PFSK-1 (cell line): ENCODE results near the gene PARVB.

ENCODE experiments used
- POLR2AphosphoS5 ChIP-seq: IDR thresholded peaks from 2 replicates; pipeline ENCODE4 v1.6.1; 2012; ENCODE audit warnings: low read depth, mild to moderate bottlenecking, control low read depth, low read length, moderate library complexity
- SIN3A ChIP-seq: IDR thresholded peaks from 2 replicates; pipeline ENCODE4 v1.6.1; 2012; ENCODE audit warnings: mild to moderate bottlenecking, low read length, moderate library complexity, borderline replicate concordance; ENCODE audit not compliant: insufficient read depth
- TAF1 ChIP-seq: IDR thresholded peaks from 2 replicates; pipeline ENCODE4 v1.6.1; 2012; ENCODE audit warnings: low read length, control low read depth, borderline replicate concordance; ENCODE audit not compliant: insufficient read depth

DNA sequence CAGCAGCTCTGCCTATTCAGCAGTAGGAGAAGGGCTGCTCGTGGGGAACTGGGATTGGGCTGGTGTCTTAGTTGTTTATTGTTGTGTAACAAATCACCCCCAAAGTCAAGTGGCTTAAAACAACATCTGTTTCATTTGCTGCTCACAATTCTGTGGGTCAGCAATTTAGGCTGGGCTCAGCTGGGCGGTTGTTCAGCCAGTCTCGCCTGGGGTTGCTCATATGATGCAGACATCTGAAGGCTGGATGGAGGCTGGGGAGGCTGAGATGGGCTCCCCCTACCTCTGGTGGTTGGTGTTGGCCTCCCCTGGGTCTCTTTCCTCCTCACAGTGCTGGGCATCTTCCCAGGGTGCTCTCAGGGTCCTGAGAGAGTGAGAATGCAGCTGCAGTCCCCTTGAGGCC, 113.3 kb downstream of the PARVB start:
- no peak for TF ChIP-seq TAF1
- no peak for TF ChIP-seq POLR2AphosphoS5
- no peak for TF ChIP-seq SIN3A
